WERI-Rb-1 (cell line): ENCODE measurements around the gene SGPL1.

ENCODE experiments used
- DNase-seq: peaks from one replicate; pipeline ENCODE4 v3.0.0-alpha.2; 2020
- H3K27ac ChIP-seq: fragments of 250-450 bp; sonication (Bioruptor Pico); 2 replicates; pipeline ENCODE4 v1.5.1; 2020; ENCODE audit warnings: mild to moderate bottlenecking, moderate library complexity
- H3K27me3 ChIP-seq: fragments of 250-450 bp; sonication (Bioruptor Pico); 2 replicates; pipeline ENCODE4 v1.5.1; 2021; ENCODE audit warnings: mild to moderate bottlenecking, low read depth, moderate library complexity; ENCODE audit not compliant: insufficient read depth, severe bottlenecking
- H3K36me3 ChIP-seq: fragments of 250-450 bp; sonication (Bioruptor Pico); 2 replicates; pipeline ENCODE4 v1.5.1; 2020; ENCODE audit warnings: mild to moderate bottlenecking, moderate library complexity
- H3K4me3 ChIP-seq: 2 replicates; pipeline ENCODE4 v1.5.1; 2011; ENCODE audit warnings: low read depth, mild to moderate bottlenecking, control low read depth, low read length
- H3K9me3 ChIP-seq: fragments of 250-450 bp; sonication (Bioruptor Pico); 2 replicates; pipeline ENCODE4 v1.5.1; 2021; ENCODE audit warnings: mild to moderate bottlenecking, moderate library complexity; ENCODE audit not compliant: severe bottlenecking
- TF ChIP-seq, protein P1 (sequence below): IDR thresholded peaks from 2 replicates; pipeline ENCODE4 v1.5.1; 2011; ENCODE audit warnings: low read depth, mild to moderate bottlenecking, control low read depth, inconsistent platforms, low read length

SGPL1 gene

DNA sequence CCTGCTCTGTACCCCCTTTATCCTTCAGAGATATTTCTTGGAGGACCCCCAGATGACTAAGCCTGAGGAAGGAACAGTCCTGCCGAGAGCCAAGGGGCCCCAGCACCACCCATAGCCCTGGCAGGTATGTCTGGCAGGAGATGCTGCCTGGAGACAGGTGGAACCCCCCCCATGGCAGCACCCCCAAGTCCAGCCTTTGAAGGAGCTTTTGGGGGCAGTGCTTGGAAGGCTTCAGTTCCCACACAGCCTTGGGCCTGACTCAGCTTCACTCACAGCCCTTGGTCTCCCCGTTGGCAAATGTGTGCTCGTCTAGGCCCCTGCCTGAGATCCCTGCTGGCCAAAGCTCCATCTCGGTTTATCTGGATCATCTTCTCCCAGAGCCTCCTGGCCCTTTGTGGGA, 95.6 kb downstream of the SGPL1 start:
- TF ChIP-seq, protein P1, sequence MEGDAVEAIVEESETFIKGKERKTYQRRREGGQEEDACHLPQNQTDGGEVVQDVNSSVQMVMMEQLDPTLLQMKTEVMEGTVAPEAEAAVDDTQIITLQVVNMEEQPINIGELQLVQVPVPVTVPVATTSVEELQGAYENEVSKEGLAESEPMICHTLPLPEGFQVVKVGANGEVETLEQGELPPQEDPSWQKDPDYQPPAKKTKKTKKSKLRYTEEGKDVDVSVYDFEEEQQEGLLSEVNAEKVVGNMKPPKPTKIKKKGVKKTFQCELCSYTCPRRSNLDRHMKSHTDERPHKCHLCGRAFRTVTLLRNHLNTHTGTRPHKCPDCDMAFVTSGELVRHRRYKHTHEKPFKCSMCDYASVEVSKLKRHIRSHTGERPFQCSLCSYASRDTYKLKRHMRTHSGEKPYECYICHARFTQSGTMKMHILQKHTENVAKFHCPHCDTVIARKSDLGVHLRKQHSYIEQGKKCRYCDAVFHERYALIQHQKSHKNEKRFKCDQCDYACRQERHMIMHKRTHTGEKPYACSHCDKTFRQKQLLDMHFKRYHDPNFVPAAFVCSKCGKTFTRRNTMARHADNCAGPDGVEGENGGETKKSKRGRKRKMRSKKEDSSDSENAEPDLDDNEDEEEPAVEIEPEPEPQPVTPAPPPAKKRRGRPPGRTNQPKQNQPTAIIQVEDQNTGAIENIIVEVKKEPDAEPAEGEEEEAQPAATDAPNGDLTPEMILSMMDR, result no peak
- Histone ChIP-seq H3K36me3 (no peaks in the 10 kb centered on the region), H3K27me3 (no peaks in the 10 kb centered on the region), H3K4me3 (no peak overlapping the region), H3K27ac (no peak overlapping the region), H3K9me3 (no peaks in the 10 kb centered on the region)
- no peak for DNase-seq

DNA sequence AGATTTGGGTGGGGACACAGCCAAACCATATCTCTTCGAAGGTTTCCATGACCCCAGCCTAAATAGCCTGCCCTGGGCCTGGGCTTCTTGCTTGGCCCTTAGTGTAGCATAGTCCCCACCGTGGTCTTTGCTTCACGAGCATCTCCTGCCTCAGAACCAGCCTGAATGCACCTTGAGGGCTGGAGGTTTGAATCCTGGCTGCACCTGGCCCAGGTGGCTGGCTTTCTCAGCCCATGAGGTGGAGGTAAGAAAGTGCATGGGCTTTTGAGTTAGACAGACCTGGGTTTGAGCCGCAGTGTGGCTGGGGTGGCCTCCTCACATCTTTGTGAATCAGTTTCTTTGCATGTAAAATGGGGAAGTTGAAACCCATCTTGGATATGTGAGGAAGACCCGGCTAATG, 96.8 kb downstream of the SGPL1 start:
- TF ChIP-seq, protein P1, result no peak
- Histone ChIP-seq H3K36me3 (no peaks in the 10 kb centered on the region), H3K27me3 (no peaks in the 10 kb centered on the region), H3K9me3 (no peaks in the 10 kb centered on the region), H3K4me3 (no peak overlapping the region), H3K27ac (no peak overlapping the region)
- no peak for DNase-seq

DNA sequence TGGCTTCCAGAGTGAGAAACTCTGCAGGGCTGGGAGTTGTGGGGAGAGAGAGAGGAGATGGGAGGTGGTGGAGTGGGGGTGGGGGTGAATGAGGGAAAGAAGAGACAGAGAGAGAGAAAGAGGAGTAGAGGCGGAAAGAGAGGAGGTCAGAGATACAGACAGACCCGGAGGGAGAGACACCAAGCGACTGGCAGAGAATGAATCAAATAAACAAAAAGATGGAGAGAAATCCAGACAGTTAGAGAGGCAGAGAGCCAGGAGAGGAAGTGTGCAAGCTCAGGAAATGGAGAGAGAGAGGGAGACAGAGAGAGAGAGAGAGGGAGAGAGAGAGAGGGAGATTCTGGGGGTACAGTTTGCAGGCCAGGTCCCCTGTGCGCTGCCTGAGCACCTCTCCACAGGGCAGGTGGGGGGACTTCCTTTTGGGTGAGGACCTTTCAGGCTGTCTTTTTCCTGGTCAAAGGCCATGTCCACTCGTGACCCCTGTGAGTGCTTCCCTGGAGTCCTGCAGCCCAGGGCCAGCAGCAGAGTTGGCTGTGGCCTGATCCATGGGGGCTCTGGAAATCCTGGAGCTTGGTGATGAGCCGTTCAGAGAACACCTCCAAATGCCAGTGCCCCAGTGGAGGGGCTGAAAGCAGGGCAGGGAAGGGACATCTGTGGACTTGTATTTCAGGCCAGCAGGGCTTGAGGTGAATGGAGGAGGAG, 97.6 kb downstream of the SGPL1 start:
- H3K36me3 ChIP-seq, result no peaks in the 10 kb centered on the region
- TF ChIP-seq, protein P1, result no peak
- no peaks in the 10 kb centered on the region for H3K9me3 ChIP-seq
- no peak overlapping the region for H3K4me3 ChIP-seq
- no peaks in the 10 kb centered on the region for H3K27me3 ChIP-seq
- no peak for DNase-seq
- no peak overlapping the region for H3K27ac ChIP-seq

DNA sequence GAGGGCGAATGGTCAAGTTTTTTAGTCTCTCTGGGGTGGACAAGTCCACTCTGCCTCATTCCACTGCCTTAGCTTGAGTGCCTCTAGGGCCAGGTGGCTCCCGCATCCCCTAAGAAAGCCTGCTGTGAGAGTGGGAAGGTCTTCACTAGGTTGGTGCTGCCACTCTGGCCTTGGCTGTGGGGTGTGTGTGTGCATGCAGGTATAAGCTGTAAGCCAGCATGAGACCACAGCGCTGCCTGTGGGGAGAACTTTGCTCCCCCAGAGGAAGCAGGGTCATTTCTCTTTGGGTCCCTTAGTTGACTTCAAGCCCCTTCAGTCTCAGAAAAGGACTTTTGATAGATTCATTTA, 98.1 kb downstream of the SGPL1 start:
- TF ChIP-seq, protein P1, result no peak
- H3K27me3 ChIP-seq, result no peaks in the 10 kb centered on the region
- H3K4me3 ChIP-seq, result no peak overlapping the region
- no peak overlapping the region for H3K27ac ChIP-seq
- DNase-seq, result no peak
- H3K36me3 ChIP-seq, result no peaks in the 10 kb centered on the region
- no peaks in the 10 kb centered on the region for H3K9me3 ChIP-seq

DNA sequence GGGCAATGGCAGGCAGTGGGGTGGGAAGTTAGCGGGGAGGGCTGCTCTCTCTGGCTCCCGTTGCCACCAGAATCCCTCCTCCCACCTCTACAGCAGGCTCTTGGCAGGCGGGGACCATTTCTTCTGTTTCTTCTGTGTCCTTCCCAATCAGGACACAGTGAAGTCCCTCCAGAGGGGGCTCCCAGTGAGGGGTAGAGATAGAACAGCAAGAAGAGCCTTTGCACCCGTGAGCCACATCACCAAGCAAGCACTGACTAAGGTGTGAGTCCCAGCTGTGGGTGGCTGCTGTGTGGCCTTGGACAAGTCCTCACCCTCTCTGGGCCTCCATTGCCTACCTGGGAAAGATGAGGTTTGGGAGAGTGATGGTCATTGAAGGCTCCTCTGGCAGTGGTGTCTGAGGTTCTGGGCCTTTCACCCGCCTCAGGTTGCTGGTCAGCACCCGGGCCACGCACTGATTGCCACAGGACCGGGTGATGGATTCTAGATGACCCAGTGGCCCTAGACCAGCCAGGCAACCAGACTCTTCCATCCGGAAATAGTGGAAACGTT, 98.6 kb downstream of the SGPL1 start:
- DNase-seq, result no peak
- Histone ChIP-seq H3K4me3 (no peak overlapping the region), H3K36me3 (no peaks in the 10 kb centered on the region), H3K27me3 (no peaks in the 10 kb centered on the region), H3K9me3 (no peaks in the 10 kb centered on the region), H3K27ac (no peak overlapping the region)
- TF ChIP-seq, protein P1, result no peak

DNA sequence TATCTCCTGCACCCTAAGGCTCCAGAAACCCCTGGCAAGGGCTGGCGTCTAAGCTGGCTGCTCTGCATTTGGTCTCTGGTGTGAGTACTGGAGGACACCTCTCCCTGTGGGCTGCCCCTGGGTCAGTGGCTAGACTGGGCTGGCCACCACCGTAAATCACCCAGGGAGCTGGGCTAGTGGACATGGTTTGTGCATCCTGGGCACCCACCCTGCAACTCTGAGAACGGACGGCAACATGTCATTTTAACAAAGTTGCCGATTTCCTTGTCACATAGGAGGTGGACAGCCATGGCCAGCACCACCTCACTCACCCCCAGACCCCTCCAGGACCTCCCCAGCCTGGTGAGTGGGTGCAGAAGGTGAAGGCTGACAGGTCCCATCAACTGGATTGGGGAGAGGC, 99.5 kb downstream of the SGPL1 start:
- Histone ChIP-seq H3K27ac (no peak overlapping the region), H3K36me3 (no peaks in the 10 kb centered on the region), H3K9me3 (no peaks in the 10 kb centered on the region), H3K27me3 (no peaks in the 10 kb centered on the region), H3K4me3 (no peak overlapping the region)
- TF ChIP-seq, protein P1, result no peak
- no peak for DNase-seq
